Stimulated activated CD8-positive, alpha-beta memory T cell treated with anti-CD3 and anti-CD28 coated beads, Interleukin-7, amount 100 ng/mL, for 48 hours (primary cell): Measurements from ENCODE around the gene KRTAP5-10.
"Not testable (repeated sequence)": the region's sequence is repeated elsewhere in the genome, so short reads cannot be mapped to it uniquely, and the experiment has no call there.

Source experiments
- DNase-seq, 2 donors: peaks; one replicate each; pipeline ENCODE4 v3.0.0-alpha.2; 2020; ENCODE audit warnings: low read depth in 1 of 2; ENCODE audit errors: extremely low read depth in 1 of 2

KRTAP5-10 gene

DNA sequence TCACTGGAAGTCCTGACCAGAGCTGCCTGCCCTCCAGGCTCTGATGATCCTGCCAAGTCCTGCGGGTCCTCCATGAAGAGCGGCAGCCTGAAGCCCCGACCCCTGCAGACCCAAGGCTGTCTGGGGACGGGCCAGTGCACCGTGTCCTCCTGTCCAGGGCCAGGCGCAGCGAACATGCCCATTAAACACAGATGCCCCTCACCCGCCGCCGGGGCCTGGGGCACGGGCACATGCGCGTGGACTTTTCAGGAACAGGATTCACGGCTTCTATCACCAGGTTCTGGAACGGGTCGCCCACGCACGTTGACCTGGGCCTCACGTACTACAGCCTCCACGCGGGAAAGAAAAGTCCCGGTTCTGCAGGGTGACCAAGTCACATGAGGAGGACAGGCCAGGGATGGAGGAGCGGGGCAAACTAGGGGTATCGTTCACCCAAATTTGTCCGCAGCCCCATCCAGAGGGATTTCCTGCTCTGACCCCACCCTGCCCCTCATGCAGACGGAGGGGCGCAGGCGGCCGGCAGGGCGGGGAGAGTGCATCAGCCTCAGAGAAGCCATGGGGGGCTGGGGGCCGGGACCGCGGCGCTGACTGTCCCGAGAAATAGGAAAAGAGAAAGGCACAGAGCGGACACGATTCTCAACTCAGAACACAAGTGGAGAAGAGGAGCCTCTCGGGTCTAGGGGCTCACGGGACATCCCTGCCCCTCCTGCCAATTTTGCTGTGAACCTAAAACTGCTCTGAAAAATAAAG lies 5.9 kb downstream of the KRTAP5-10 start:
- DNase-seq: not testable (repeated sequence)

DNA sequence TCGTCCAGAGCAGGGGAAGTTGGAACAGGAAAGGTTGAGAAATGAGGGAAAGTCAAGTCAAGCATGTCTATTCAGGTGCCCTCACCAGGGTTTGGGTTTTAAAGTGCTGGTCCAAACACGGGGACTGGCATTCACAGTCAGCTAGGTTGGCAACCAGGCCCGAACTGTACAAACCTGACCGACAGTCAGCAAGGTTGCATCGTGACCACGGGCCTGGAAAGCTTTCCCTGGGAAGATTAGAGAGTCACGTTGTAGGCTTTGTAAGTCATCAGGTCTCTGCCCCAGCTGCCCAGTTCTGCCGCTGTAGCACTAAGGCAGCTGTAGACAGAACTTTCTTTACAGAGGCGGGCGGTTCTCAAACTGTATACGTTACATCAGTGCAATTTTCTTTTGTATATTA lies 7.4 kb downstream of the KRTAP5-10 start:
- DNase-seq: no peak

- DNase-seq: no peak
Measured at GRCh38 chr11:71574418-71574817, 9.1 kb downstream of the KRTAP5-10 start.

DNA sequence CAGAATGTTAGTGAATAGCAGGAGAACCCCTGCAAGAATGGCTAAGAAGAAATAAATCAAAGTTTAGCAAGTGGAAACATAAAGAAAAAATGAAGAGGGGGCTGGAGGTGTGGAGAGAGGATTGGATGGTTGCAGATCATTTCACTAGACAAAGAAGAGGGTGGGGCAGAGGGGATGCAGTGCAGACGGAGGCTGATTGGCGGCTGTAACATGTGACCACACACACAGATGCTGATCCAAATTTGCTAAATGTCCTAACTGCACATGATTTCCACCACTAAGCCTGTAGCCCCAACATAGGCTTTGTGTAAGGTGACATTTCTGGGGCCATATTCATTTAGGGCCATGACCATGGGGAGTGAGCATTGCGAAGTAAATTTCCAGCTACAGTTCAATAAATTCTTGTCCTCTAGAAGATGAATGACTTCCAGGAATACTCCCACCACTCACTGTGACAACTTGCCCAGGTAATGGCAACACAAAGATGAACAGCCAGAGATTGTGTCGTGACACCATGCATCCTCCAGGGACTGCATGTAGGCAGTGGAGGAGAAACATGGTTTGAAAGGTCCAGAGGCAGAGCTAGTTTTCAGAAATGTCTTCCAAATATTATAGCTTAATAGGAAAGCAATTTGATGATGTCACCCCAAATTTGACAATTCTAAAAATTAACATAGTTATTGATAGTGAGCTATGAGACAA lies 10.5 kb downstream of the KRTAP5-10 start:
- no peak for DNase-seq

- not testable (repeated sequence) for DNase-seq
Measured at GRCh38 chr11:71576688-71577465, 11.5 kb downstream of the KRTAP5-10 start.

DNA sequence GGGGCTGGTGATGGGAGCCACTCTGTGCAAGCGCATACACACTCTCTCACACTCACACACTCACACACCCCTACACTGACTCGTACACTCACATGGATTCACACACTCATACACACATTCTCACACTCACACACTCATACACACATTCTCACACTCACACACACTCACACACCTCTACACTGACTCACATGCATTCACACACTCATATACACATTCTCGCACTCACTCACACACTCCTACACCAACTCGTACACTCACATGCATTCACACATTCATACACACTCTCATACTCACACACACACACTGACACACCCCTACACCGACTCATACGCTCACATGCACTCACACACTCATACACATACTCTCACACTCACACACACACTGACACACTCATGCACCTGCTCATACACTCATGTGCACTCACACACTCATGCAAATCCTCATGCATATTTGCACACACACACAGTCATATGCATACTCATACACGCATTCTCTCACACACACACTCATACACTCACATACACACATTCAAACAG lies 12.2 kb downstream of the KRTAP5-10 start:
- no peak for DNase-seq

- not testable (repeated sequence) for DNase-seq
Measured at GRCh38 chr11:71579513-71579912, 14.2 kb downstream of the KRTAP5-10 start.

DNA sequence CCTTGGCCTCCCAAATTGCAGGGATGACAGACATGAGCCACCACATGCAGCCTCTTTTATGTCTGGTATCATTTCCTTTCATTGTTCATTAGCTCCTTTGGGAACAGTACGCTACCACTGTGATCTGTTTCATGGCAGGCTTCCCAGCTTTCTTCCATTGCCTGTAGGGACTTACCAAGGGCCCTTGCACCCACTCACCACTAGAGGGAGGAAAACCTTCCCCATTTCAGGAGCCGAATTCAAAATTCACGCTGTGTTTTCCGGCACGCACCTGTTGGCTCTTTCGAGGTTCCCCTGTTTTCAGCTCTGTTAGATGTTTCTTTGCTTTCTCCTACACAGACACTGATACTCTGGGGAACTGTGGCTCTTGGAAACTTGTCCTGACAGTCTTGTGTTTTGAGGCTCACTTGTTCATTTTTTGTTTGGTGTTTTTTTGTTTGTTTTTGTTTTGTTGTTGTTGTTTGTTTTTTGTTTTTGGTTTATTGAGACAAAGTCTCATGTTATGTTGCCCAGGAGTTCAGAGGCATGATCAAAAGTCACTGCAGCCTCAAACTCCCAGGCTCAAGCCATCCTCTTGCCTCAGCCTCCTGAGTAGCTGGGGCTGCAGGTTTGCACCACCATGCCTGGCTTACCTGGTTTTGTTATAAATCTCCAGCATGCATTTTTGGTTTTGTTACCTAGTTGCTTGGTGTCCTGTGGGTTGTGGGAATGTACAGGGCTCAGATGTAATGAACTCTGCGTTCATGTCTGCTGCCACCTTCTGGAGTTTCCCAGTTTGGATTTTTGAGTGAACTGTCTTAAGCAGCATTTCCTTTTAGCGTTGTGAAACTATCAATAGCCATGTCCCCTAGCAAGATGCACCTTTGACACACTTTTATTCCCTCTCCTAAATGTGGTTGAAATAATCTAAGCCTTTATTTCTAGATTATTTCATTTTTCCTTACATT lies 15.0 kb downstream of the KRTAP5-10 start:
- no peak for DNase-seq

- DNase-seq: no peak
Measured at GRCh38 chr11:71581826-71582225, 16.5 kb downstream of the KRTAP5-10 start.

DNA sequence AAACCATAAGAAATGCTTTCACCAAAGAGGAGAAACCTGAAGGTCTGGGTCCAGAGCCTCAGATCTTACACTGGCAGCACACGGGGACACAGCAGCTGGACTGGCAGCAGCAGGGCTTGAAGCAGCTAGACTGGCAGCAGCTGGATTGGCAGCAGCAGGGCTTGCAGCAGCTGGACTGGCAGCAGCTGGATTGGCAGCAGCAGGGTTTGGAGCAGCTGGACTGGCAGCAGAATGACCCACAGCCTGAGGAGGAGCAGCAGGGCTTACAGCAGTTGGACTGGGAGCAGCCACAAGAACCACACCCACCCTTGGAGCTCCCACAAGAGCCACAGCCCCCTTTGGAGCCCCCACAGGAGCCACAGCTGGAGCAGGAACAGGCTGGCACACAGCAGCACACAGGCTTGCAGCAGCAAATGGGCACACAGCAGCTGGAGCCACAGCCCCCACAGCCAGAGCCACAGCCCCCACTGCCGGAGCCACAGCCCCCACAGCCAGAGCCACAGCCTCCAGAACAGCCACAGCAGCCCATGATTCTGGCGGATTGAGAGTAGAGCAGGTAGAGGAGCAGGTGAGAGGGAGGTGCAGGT lies 17.0 kb downstream of the KRTAP5-10 start, which contains the start of gene KRTAP5-11:
Gene KRTAP5-11 (minus strand): TSS at position 567 of the 587 bp plus-strand sequence. CDS start 38 bp downstream, at position 529.
- no peak for DNase-seq

- DNase-seq: not testable (repeated sequence)
Measured at GRCh38 chr11:71582969-71583368, 17.6 kb downstream of the KRTAP5-10 start.

DNA sequence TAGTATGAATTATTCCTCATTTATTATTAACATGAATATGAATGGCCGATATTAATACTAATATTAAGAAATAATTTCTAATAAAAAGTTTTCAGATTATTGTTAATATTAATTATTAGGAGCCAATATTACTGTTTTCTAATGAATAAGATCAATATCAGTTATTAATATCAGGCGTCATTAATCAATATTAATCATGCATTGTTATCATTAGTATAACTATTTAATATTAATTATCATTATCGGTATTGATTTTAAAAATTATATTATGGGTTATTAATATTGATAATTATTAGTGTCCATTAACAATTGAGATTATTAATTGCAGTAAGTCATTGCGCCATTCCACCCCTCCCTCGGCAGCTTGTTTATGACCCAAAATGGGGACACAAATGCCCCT lies 20.3 kb downstream of the KRTAP5-10 start:
- DNase-seq: not testable (repeated sequence)

DNA sequence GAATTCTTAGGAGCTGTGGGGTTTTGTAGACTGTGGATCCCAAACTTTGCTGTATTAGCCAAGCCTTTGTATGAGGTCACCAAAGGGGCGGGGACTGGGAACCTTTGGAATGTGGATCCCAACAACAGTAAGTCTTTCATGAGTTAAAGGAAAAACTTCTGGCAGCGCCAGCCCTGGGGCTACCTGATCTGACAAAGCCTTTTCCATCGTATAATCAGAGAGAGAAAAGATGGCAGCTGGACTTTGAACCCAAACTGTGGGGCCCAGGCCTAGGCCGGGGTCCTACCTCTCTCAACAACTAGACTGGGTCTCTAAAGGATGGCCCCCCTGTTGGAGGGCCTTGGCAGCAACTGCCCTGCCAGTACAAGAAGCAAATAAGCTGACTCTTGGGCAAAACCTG lies 23.0 kb downstream of the KRTAP5-10 start:
- not testable (repeated sequence) for DNase-seq

DNA sequence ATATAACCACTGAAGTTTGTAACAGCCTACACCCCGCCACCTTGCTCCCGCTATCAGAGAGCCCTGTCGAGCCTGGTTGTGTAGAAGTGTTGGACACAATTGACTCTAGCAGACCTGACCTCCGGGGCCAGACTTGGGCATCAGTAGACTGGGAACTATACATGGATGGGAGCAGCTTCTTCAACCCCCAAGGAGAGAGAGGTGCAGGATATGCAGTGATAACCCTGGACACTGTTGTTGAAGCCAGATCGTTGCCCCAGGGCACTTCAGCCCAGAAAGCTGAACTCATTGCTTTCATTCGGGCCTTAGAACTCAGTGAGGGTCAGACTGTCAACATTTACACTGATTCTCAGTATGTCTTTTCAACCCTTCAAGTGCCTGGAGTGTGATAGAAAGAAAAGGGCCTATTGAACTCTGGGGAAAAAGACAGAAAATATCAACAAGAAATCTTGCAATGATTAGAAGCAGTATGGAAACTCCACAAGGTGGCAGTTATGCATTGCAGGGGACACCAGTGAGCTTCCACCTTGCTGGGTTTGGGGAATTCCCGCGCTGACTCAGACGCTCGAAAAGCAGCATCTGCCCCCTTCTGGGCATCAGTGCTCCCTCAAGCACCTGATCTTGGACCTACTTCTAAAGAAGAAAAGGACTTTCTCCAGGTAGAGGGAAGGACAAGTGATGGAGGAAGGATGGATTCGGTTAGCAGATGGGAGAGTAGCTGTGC lies 23.6 kb downstream of the KRTAP5-10 start:
- DNase-seq: peak; percentile 10 to 58

DNA sequence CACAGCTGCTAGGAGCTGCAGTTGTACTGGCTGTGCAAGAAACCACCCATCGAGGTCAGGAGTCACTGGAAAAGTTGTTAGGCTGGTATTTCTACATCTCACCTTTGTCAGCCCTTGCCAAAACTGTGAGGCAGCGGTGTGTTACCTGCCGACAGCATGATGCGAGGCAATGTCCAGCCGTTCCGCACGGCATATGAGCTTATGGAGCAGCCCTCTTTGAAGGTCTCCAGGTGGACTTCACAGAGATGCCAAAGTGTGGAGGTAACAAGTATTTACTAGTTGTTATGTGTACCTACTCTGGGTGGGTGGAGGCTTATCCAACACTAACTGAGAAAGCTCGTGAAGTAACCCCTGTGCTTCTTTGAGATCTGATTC lies 24.2 kb downstream of the KRTAP5-10 start:
- not testable (repeated sequence) for DNase-seq

DNA sequence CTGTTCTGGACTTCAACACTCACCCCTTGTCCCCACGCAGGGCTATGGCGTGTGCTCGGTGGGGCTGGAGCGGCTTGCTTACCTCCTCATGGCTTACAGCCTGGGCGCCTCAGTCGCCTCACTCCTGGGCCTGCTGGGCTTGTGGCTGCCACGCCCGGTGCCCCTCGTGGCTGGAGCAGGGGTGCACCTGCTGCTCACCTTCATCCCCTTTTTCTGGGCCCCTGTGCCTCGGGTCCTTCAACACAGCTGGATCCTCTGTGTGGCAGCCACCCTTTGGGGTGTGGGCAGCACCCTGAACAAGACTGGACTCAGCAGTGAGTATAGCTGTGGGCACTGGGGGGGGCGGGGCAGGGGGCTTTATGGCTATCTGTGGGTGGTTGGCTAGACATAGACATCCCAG lies 37.9 kb downstream of the KRTAP5-10 start:
- not testable (repeated sequence) for DNase-seq

DNA sequence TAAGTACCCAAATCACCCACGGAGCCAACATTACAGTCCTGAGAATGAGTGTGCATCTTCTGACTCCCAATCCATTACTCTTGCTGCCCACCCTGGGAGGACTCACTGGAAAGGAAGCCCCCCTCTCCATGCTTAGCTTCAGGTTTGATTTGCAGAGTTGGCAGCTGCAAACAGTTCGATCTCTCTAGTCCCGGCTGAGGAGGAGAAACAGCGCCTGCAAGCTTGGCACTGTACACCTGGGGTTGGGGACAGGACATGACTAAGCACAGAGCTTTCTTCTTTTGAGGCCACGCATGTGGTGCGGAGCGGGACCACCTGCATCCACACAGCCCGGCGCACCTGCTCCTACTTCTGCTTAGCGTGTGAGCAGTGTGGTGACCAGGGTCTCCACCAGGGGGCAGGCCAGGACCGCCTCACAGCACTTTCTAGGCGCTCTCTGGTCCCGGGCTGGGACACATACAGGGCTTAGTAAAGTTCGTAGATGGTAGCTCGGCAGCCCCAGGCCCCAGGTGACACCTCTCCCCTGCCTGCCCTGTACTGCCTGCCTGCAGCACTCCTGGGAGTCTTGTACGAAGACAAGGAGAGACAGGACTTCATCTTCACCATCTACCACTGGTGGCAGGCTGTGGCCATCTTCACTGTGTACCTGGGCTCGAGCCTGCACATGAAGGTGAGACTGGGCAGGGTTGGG lies 39.6 kb downstream of the KRTAP5-10 start:
- peak in 1 of 2 donors; percentile 5 for DNase-seq

DNA sequence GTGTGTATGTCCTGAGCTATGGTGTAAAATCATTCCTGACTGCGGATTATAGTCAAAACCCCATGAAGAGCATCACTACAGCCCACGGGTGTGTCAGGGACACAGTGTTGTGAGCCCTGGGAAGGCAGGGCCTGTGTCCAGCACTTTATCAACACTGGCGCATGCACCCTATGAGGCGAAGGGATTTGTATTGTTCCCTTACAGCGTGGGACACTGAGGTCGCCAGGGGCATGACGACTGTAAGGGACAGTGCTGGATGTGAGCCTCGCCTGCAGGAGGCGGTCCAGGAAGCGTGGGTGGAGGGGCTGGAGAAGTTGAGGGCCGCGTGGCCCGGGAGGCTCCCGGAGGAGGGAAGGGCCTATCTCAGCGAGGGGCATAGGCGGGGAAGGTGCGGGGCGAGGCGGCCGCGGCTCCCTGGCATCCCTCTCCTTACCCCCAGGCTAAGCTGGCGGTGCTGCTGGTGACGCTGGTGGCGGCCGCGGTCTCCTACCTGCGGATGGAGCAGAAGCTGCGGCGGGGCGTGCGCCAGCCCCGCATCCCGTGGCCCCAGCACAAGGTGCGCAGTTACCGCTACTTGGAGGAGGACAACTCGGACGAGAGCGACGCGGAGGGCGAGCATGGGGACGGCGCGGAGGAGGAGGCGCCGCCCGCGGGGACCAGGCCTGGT lies 41.6 kb downstream of the KRTAP5-10 start:
- DNase-seq: not testable (repeated sequence)
